Large intestine (tissue), 3 donors: Measurements from ENCODE around the gene AGAP1. TPM values are rescaled to one million over a fixed set of nuclear protein-coding genes. Genes with fewer than 3 reads are reported as not detected.
A peak's percentile ranks its signal among the peaks of the same experiment; 100 is the strongest.

Experiments
- DNase-seq, 2 donors: peaks; one replicate each; pipeline versions ENCODE4 v3.0.0 to v3.0.0-alpha.2; 2013
- H3K27ac ChIP-seq: one replicate; pipeline ENCODE4 v1.5.1; 2013; ENCODE audit warnings: low read length
- H3K27me3 ChIP-seq: 2 replicates; pipeline ENCODE4 v1.6.1; 2013; ENCODE audit warnings: low read length; ENCODE audit not compliant: control insufficient read depth, insufficient read depth
- H3K36me3 ChIP-seq: 2 replicates; pipeline ENCODE4 v1.6.1; 2013; ENCODE audit warnings: low read length; ENCODE audit not compliant: control insufficient read depth, insufficient read depth
- H3K4me1 ChIP-seq: one replicate; pipeline ENCODE4 v1.6.1; 2013; ENCODE audit warnings: low read length; ENCODE audit not compliant: control insufficient read depth, insufficient read depth
- H3K4me3 ChIP-seq: one replicate; pipeline ENCODE4 v1.5.1; 2013; ENCODE audit warnings: low read length
- H3K9me3 ChIP-seq: one replicate; pipeline ENCODE4 v1.6.1; 2013; ENCODE audit warnings: mild to moderate bottlenecking, low read depth, low read length, moderate library complexity; ENCODE audit not compliant: control insufficient read depth
- WGBS: methylation state at CpG from one replicate; pipeline ENCODE4 v1.1.5; 2013; ENCODE audit warnings: low lambda C conversion rate; ENCODE audit not compliant: insufficient coverage; 5-methylcytosine and 5-hydroxymethylcytosine counted together
- polyA plus RNA-seq: library from polyadenylated mRNA; unstranded; fragments of 120-200 nt; gene quantifications from one replicate; pipeline ENCODE4 v1.2.1, GENCODE V29; 2013

The AGAP1 gene
- polyA plus RNA-seq, 1 donor, result 18.0 TPM

GRCh38 chr2:235820571-235820970 lies 326.7 kb downstream of the AGAP1 start:
- no peak for DNase-seq
- Histone ChIP-seq H3K27me3 (no peaks in the 10 kb centered on the region), H3K9me3 (no peaks in the 10 kb centered on the region), H3K4me1 (no peaks in the 10 kb centered on the region), H3K27ac (no peak overlapping the region), H3K36me3 (peaks cover 15% of the 10 kb centered on the region), H3K4me3 (no peak overlapping the region)
- 93% methylated on average over 2 of the region's 2 CpGs for WGBS

DNA sequence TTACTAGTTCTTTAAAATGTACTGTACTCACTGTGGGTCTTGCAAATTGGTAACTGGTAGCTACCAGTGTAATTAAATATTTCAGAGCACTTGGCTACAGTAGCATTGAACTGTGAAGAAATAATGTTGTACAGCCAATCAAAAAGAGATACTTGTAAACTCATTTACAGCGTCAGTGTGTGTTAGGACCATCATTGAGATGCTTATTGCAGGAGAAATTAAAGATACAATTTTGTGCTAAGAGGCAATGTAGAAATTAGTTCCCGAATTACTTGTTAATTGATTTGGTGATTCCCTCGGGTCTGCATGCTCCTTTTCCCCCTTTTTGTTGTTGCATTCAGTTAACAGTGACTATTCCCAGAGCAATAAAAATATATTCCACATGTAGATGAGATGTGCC lies 330.5 kb downstream of the AGAP1 start:
- Histone ChIP-seq H3K4me3 (no peak overlapping the region), H3K27me3 (no peaks in the 10 kb centered on the region), H3K9me3 (no peaks in the 10 kb centered on the region), H3K27ac (no peak overlapping the region), H3K36me3 (peaks cover 15% of the 10 kb centered on the region), H3K4me1 (no peaks in the 10 kb centered on the region)
- WGBS, result 100% methylated on average over 1 of the region's 3 CpGs
- no peak for DNase-seq

- Histone ChIP-seq H3K4me1 (no peaks in the 10 kb centered on the region), H3K27ac (no peak overlapping the region), H3K4me3 (no peak overlapping the region), H3K9me3 (no peaks in the 10 kb centered on the region), H3K27me3 (no peaks in the 10 kb centered on the region), H3K36me3 (peaks cover 23% of the 10 kb centered on the region)
- DNase-seq, result no peak
- no CpG with 5 or more reads among the region's 6 CpGs for WGBS
These were observed 332.1 kb downstream of the AGAP1 start for GRCh38 chr2:235825946-235826345.

DNA sequence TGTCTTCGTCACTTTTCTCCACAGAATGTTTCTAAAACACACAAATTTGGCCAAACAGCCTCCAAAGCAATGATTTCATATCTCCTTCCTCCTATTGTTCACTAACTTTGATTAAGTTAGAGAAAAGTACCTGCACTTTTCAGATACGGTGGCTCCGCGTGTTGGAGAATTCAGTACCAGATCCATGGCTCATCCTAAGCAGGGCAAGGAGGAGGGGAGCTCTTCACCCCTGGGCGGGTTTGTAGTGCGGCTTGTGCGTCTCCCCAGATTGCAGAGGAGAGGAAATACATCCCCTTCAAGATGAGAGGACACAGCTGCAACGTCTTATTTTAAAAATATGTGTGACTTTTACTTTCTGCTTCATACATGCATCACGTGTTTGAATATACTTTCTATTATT lies 333.0 kb downstream of the AGAP1 start:
- 100% methylated on average over 1 of the region's 9 CpGs for WGBS
- no peak overlapping the region for H3K27ac ChIP-seq
- no peaks in the 10 kb centered on the region for H3K27me3 ChIP-seq
- H3K4me3 ChIP-seq, result no peak overlapping the region
- no peaks in the 10 kb centered on the region for H3K9me3 ChIP-seq
- peaks cover 23% of the 10 kb centered on the region for H3K36me3 ChIP-seq
- DNase-seq, result no peak
- H3K4me1 ChIP-seq, result no peaks in the 10 kb centered on the region

DNA sequence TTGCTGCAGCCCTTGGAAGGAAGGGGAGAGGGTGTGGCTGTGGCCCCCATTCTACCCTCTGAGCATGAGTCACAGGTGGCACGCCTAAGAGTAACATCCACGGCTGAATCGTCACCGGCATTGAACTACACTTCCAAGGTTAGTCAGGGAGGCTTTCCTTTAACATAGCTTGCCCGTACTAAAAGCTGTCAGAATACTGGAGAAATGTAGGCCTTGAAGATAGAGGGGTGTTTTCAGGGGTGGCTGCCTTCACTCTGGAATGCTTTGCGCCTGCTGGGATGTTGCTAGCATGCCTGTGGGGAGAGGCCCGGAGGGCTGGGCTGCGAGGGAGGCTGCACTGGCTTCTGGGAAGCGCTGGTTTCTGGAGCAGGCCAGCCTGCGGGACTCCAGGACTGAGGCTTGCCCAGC lies 333.7 kb downstream of the AGAP1 start:
- H3K27ac ChIP-seq, result no peak overlapping the region
- H3K36me3 ChIP-seq, result peaks cover 18% of the 10 kb centered on the region

DNA sequence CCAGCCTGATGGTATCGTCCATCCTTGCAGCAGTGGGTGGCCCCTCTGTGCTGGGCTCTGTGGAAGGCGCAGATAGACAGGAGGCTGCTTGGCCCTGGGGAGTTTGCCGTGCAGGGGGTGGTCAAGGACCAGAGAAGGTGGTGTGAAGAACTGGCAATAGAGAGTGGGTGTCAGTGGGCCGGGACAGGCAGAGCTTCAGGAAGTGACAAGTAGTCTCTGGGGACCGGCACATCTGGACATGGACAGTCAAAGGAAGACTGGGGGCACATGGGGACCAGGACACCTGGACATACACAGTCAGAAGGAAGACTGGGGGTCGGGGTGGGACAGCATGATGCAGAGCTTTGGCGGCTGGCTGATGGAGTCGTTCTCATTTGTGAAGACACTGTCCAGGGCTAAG lies 335.9 kb downstream of the AGAP1 start:
- Histone ChIP-seq H3K27ac (no peak overlapping the region), H3K9me3 (no peaks in the 10 kb centered on the region), H3K27me3 (no peaks in the 10 kb centered on the region), H3K4me3 (no peak overlapping the region), H3K36me3 (peaks cover 16% of the 10 kb centered on the region), H3K4me1 (no peaks in the 10 kb centered on the region)
- no CpG with 5 or more reads among the region's 8 CpGs for WGBS
- no peak for DNase-seq

More for the DNA sequence above, 333.7 kb downstream of the AGAP1 start:
- no CpG with 5 or more reads among the region's 10 CpGs for WGBS
- Histone ChIP-seq H3K4me1 (no peaks in the 10 kb centered on the region), H3K9me3 (no peaks in the 10 kb centered on the region), H3K4me3 (no peak overlapping the region), H3K27me3 (no peaks in the 10 kb centered on the region)
- DNase-seq, result peak; percentile 4 to 41

- Histone ChIP-seq H3K27ac (no peak overlapping the region), H3K4me1 (no peaks in the 10 kb centered on the region), H3K36me3 (peaks cover 15% of the 10 kb centered on the region), H3K4me3 (no peak overlapping the region), H3K9me3 (no peaks in the 10 kb centered on the region), H3K27me3 (no peaks in the 10 kb centered on the region)
- no peak for DNase-seq
- WGBS, result no CpG with 5 or more reads among the region's 1 CpG
These were observed 337.9 kb downstream of the AGAP1 start for GRCh38 chr2:235831755-235832154.

GRCh38 chr2:235832941-235833340 lies 339.1 kb downstream of the AGAP1 start:
- WGBS, result no CpG with 5 or more reads among the region's 14 CpGs
- H3K36me3 ChIP-seq, result peaks cover 15% of the 10 kb centered on the region
- H3K4me3 ChIP-seq, result no peak overlapping the region
- H3K4me1 ChIP-seq, result no peaks in the 10 kb centered on the region
- no peaks in the 10 kb centered on the region for H3K27me3 ChIP-seq
- no peak for DNase-seq
- no peaks in the 10 kb centered on the region for H3K9me3 ChIP-seq
- H3K27ac ChIP-seq, result no peak overlapping the region

DNA sequence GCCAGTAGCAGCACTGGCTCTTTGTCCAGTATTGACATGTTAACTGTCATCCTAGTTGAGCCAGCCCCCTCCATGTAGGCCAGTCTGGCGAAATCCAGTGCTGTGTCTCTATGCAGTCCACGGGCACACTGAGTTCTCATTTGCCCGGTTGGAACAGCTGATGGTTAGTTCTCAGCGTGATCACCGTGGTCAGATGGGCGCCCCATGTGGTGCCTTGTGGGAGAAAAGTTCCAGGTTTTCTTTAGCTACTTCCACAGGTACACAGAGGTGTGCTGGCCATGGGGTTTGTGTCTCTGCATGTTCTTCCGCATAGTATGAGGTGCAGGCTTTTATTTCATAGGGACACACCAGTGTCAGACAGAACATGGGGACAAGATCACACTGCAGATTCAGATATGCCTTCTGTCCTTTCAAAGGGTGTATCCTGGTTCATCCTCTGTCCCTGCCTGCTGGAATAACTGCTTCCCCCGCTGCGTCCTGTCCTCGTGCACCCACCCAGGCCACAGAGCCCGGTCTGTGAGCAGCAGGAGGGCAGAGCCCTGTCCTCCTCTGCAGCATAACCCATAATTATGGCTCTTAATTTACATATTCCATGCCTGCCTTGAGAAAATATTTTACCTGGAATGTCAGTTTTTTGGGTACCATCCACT lies 340.3 kb downstream of the AGAP1 start:
- H3K9me3 ChIP-seq, result no peaks in the 10 kb centered on the region
- no peak overlapping the region for H3K4me3 ChIP-seq
- no CpG with 5 or more reads among the region's 11 CpGs for WGBS
- H3K27me3 ChIP-seq, result no peaks in the 10 kb centered on the region
- no peaks in the 10 kb centered on the region for H3K4me1 ChIP-seq
- H3K27ac ChIP-seq, result no peak overlapping the region
- peaks cover 13% of the 10 kb centered on the region for H3K36me3 ChIP-seq
- DNase-seq, result no peak

DNA sequence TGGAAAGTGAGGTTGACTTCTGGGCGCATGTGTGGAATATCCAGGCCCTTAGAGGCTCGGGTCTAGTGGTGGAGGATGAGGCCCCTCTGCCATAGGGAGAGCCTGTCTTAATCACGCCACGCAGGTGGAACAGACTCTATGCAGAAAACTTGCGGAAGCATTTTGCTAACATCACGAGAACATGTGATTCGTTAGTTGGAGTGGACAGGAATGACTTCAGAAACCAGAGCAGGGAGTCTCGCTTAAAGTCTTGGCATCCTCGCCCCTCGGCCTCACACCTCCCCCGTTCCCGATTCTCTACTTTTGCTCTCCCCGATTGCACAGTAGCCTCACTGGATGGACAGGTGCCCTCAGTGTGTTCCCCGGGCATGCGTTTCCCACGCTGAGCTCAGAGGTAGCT lies 340.9 kb downstream of the AGAP1 start:
- H3K9me3 ChIP-seq, result no peaks in the 10 kb centered on the region
- H3K4me3 ChIP-seq, result no peak overlapping the region
- no peak overlapping the region for H3K27ac ChIP-seq
- no CpG with 5 or more reads among the region's 16 CpGs for WGBS
- H3K4me1 ChIP-seq, result no peaks in the 10 kb centered on the region
- DNase-seq, result no peak
- H3K27me3 ChIP-seq, result no peaks in the 10 kb centered on the region
- H3K36me3 ChIP-seq, result peaks cover 11% of the 10 kb centered on the region

DNA sequence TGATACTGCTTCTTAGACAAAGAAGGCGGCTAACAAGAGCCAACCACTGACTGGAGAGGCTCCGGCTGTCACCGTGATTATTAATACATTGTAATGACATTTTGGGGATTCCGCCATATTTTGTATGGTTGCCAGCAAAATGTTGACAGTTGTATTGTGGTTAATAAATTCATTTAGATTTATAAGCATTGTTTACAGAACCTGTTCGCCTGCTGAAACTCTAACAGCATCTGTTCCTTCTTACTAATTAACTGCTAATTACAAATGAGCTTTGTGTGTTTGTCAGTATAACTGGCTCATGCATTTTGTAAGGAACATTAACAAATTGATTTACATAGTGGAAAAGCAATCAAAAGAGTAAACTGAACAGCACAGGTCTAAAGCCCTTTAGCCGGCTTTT lies 342.0 kb downstream of the AGAP1 start:
- Histone ChIP-seq H3K4me1 (no peaks in the 10 kb centered on the region), H3K36me3 (peaks cover 7% of the 10 kb centered on the region), H3K4me3 (no peak overlapping the region), H3K27me3 (no peaks in the 10 kb centered on the region), H3K27ac (no peak overlapping the region), H3K9me3 (no peaks in the 10 kb centered on the region)
- WGBS, result 100% methylated on average over 1 of the region's 6 CpGs
- DNase-seq, result no peak
